Kidney epithelial cell (primary cell): Measurements from ENCODE around the gene NELFCD. TPM values are rescaled to one million over a fixed set of nuclear protein-coding genes. Genes with fewer than 3 reads are reported as not detected.
"Not testable (repeated sequence)": the region's sequence is repeated elsewhere in the genome, so short reads cannot be mapped to it uniquely, and the experiment has no call there.

Experiments used
- DNase-seq: peaks from one replicate; pipeline ENCODE4 v3.0.0-alpha.2; 2010; ENCODE audit warnings: low read depth
- H3K27me3 ChIP-seq: 2 replicates; pipeline ENCODE4 v1.6.0; 2011; ENCODE audit warnings: low read length; ENCODE audit not compliant: control insufficient read depth, insufficient read depth
- H3K36me3 ChIP-seq: 2 replicates; pipeline ENCODE4 v1.5.1; 2011; ENCODE audit warnings: low read length; ENCODE audit not compliant: control insufficient read depth, insufficient read depth
- H3K4me3 ChIP-seq: 2 replicates; pipeline ENCODE4 v1.5.1; 2011; ENCODE audit warnings: low read depth, mild to moderate bottlenecking, control low read depth, low read length
- CTCF ChIP-seq: IDR thresholded peaks from 2 replicates; pipeline ENCODE4 v1.5.1; 2011; ENCODE audit warnings: mild to moderate bottlenecking, moderate library complexity, low read length, control low read depth, inconsistent platforms; ENCODE audit not compliant: insufficient read depth, poor library complexity, severe bottlenecking
- total RNA-seq: library from RNA; depleted of rRNA; stranded (reverse); fragments of >200 nt; gene quantifications from 2 replicates; pipeline ENCODE4 v1.2.3, GENCODE V29; 2015

The NELFCD gene
- total RNA-seq, 1 donor from 2014 or later = 43.7 TPM

GRCh38 chr20:59008715-59009336 lies 27.8 kb downstream of the NELFCD start:
- no peak for TF ChIP-seq CTCF
- H3K36me3 ChIP-seq = no peaks in the 10 kb centered on the region
- no peak for DNase-seq
- H3K27me3 ChIP-seq = no peaks in the 10 kb centered on the region
- no peak overlapping the region for H3K4me3 ChIP-seq

DNA sequence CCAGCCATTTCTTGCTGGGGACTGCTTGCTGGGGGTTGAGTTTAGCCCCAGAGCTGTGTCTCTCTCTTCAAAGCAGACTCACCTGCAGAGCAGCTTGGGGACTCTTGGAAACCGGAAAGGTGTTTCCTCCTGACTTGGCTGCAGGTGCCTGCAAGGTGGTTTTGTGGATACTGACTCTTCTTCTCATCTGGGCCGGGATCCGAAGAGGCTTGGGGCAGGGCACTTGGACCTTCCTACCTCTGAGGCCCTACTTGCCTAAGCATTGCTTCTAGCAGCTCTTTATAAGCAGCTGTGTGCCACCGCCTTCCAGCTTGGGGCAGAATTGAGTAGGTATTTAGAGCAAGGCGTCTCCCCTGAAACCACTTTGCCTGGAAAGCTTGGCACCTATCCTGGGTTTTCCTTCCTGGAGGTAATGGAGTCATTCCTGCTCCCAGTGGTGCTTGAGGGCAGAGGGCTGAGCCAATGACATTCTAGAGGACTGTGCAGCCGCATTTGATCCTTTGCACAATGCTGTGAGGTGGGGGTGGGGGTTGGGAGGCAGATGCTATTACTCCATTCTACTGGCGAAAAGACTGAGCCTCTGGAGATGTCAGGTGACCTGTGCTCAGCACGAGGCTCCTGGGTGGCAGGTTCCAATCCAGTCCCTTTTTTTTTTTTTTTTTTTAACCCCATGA lies 29.4 kb downstream of the NELFCD start:
- Histone ChIP-seq H3K36me3 (no peaks in the 10 kb centered on the region), H3K4me3 (no peak overlapping the region), H3K27me3 (no peaks in the 10 kb centered on the region)
- TF ChIP-seq CTCF = no peak
- no peak for DNase-seq

DNA sequence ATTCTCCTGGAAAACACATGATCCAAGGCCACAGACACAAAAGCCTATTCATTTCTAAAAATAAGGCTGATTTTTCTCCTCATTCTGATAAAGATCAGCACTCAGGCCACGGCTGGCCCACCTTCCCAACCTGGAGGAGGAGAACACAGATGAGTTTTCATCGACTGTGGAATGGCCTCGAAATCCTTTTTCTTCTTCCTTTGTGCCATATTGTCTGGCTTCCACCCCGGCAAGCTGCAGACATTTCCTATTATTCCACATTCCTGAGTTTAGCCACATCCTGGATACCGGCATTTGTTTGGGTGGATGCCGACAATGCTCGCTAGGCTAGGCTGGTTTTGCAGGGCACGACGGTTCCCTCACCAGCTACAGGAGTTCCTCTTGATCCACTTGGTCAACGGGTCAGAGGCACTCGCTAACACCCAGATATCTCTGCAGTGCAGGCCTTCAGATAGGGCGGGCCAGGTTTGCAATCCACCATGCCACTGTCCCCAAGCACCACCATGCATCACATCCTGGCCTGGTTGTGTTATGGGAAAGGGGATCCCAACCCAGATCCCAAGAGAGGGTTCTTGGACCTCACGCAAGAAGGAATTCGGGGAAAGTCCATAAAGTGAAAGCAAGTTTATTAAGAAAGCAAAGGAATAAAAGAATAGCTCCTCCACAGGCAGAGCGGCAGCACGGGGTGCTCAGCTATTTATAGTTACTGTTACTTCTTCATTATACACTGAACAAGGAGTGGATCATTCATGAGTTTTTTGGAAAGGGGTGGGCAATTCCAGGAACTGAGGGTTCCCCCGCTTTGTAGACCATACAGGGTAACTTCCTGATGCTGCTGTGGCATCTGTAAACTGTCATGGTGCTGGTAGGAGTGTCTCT lies 30.2 kb downstream of the NELFCD start:
- peak; percentile 79 for DNase-seq
- Histone ChIP-seq H3K27me3 (no peaks in the 10 kb centered on the region), H3K36me3 (no peaks in the 10 kb centered on the region), H3K4me3 (no peak overlapping the region)
- TF ChIP-seq CTCF = no peak

DNA sequence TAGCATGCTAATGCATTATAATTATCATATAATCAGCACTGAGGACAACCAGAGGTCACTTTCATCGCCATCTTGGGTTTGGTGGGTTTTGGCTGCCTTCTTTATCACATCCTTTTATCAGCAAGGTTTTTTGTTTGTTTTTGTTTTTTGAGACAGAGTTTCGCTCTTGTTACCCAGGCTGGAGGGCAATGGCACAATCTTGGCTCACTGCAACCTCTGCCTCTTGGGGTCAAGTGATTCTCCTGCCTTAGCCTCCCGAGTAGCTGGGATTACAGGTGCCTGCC lies 30.8 kb downstream of the NELFCD start:
- H3K36me3 ChIP-seq, DNase-seq, H3K4me3 ChIP-seq, H3K27me3 ChIP-seq: not testable (repeated sequence)

- H3K27me3 ChIP-seq = no peaks in the 10 kb centered on the region
- no peaks in the 10 kb centered on the region for H3K36me3 ChIP-seq
- no peak for TF ChIP-seq CTCF
- no peak for DNase-seq
- H3K4me3 ChIP-seq = no peak overlapping the region
Observed at GRCh38 chr20:59013031-59013951, 32.2 kb downstream of the NELFCD start.
